K562 (cell line): ENCODE measurements around the gene PARD3. TPM values are rescaled to one million over a fixed set of nuclear protein-coding genes. Genes with fewer than 3 reads are reported as not detected.

Source experiments
- ATAC-seq: fragments of 200-7000 bp; cut with Tn5 transposase; 3 replicates; pipeline ENCODE4 v1.9.1; 2020; ENCODE audit warnings: moderate library complexity
- BruUV-seq: library from RNA; stranded (reverse); fragments of 400-500 nt; replicated peaks from 2 replicates; lab custom pipeline; 2021; lab: Mats Ljungman, UMichigan
- CTCF ChIA-PET: fragments of 300-600 bp; formaldehyde crosslinking; extraction: SDS; loops from one replicate; lab custom pipeline; 2021; ENCODE audit warnings: low intra/inter-chr PET ratio; lab: Yijun Ruan, JAX
- POLR2A ChIA-PET: fragments of 300-600, 350-650 bp; sonication (Branson Sonifier 250); formaldehyde crosslinking; extraction: SDS; loops from one replicate; lab custom pipeline; 2021; ENCODE audit warnings: antibody characterized with exemption, inconsistent platforms; lab: Yijun Ruan, JAX
- DNase-seq, 4 experiments: peaks; one replicate each; pipeline versions ENCODE4 v3.0.0 to v3.0.0-alpha.2; 2011 to 2018; ENCODE audit warnings: low spot score in 3 of 4, mixed read lengths in 3 of 4; ENCODE audit errors: extremely low read depth in 1 of 4
- FAIRE-seq: peaks from 2 replicates; lab custom pipeline; 2011; peaks lifted over from hg19 to GRCh38; lab: Jason Lieb, UNC
- H2AFZ ChIP-seq: 2 replicates; pipeline ENCODE4 v1.6.0; 2011; ENCODE audit warnings: low read depth, low read length, control low read depth, inconsistent platforms
- H3K27ac ChIP-seq: fragments of 200-600 bp; 3 replicates; pipeline ENCODE4 v1.8.0; 2011; ENCODE audit warnings: low read depth, mild to moderate bottlenecking, control low read depth, inconsistent platforms, low read length, moderate library complexity, mixed read lengths; ENCODE audit errors: extremely low read depth
- H3K27me3 ChIP-seq, 2 experiments: fragments of 300-600 bp in 1 of 2; 2 replicates in 1 of 2; 3 replicates in 1 of 2; pipeline versions ENCODE4 v1.6.0 to v1.8.0; 2011; ENCODE audit warnings: inconsistent platforms in 2 of 2, low read length in 2 of 2, mild to moderate bottlenecking in 1 of 2, mixed read lengths in 1 of 2, moderate library complexity in 1 of 2; ENCODE audit not compliant: control insufficient read depth in 2 of 2, insufficient read depth in 2 of 2
- H3K36me3 ChIP-seq: fragments of 300-600 bp; 3 replicates; pipeline ENCODE4 v1.8.0; 2011; ENCODE audit warnings: mild to moderate bottlenecking, low read length, inconsistent platforms; ENCODE audit not compliant: control insufficient read depth, insufficient read depth
- H3K4me1 ChIP-seq, 2 experiments: fragments of 200-600 bp in 1 of 2; replicated peaks in 1 of 2; 2 replicates in 1 of 2; 3 replicates in 1 of 2; pipeline versions ENCODE4 v1.5.1 to v1.8.0; 2011; ENCODE audit warnings: inconsistent platforms in 2 of 2, low read length in 2 of 2, mild to moderate bottlenecking in 1 of 2, mixed read lengths in 1 of 2, moderate library complexity in 1 of 2; ENCODE audit not compliant: control insufficient read depth in 2 of 2, insufficient read depth in 2 of 2
- H3K4me2 ChIP-seq: 2 replicates; pipeline ENCODE4 v1.6.1; 2011; ENCODE audit warnings: low read length, control low read depth, inconsistent platforms, mixed read lengths; ENCODE audit not compliant: insufficient read depth
- H3K4me3 ChIP-seq: fragments of 200-600 bp; sonication (generic), shearing (Covaris generic); 2 replicates; pipeline ENCODE4 v1.5.1; 2016; ENCODE audit warnings: control low read depth, inconsistent platforms
- H3K79me2 ChIP-seq: fragments of 200-600 bp; 3 replicates; pipeline ENCODE4 v1.8.0; 2011; ENCODE audit warnings: low read length, inconsistent platforms; ENCODE audit not compliant: control insufficient read depth, insufficient read depth
- H3K9ac ChIP-seq, 2 experiments: 2 replicates each; pipeline versions ENCODE4 v1.6.0 to v1.6.1; 2011; ENCODE audit warnings: low read depth in 2 of 2, low read length in 2 of 2, control low read depth in 1 of 2, inconsistent platforms in 1 of 2, mild to moderate bottlenecking in 1 of 2, mixed read lengths in 1 of 2; ENCODE audit not compliant: insufficient read depth in 1 of 2
- H3K9me1 ChIP-seq: one replicate; pipeline ENCODE4 v1.6.0; 2011; ENCODE audit warnings: inconsistent platforms, mild to moderate bottlenecking, low read length, moderate library complexity; ENCODE audit not compliant: control insufficient read depth, insufficient read depth
- H3K9me3 ChIP-seq: replicated peaks from 2 replicates; pipeline ENCODE4 v1.5.1; 2011; ENCODE audit warnings: low read depth, low read length, inconsistent platforms; ENCODE audit not compliant: control insufficient read depth, insufficient read depth
- H4K20me1 ChIP-seq: replicated peaks from 2 replicates; pipeline ENCODE4 v1.6.1; 2011; ENCODE audit warnings: low read length, inconsistent platforms, mixed read lengths; ENCODE audit not compliant: control insufficient read depth, insufficient read depth
- ESRRB ChIP-seq: fragments of 250-450 bp; sonication (Bioruptor Pico); IDR thresholded peaks from 2 replicates; pipeline ENCODE4 v1.5.0; 2020; ENCODE audit warnings: mild to moderate bottlenecking, moderate library complexity, borderline replicate concordance
- MAZ ChIP-seq, 2 experiments: fragments of 450-650 bp in 1 of 2; sonication (generic) in 1 of 2; formaldehyde crosslinking; IDR thresholded peaks in 1 of 2; conservative IDR thresholded peaks in 1 of 2; 2 replicates each; pipeline versions ENCODE4 v1.4.0 to v1.5.0; 2020; ENCODE audit warnings: mild to moderate bottlenecking in 1 of 2, missing genetic modification reagents in 1 of 2
- NCOA1 ChIP-seq: fragments of 450-650 bp; IDR thresholded peaks from 2 replicates; pipeline ENCODE4 v1.6.1; 2016; ENCODE audit warnings: low read depth
- PPARD ChIP-seq: fragments of 250-450 bp; sonication (Bioruptor Pico); IDR thresholded peaks from 2 replicates; pipeline ENCODE4 v1.8.0; 2022; ENCODE audit warnings: inconsistent platforms, mild to moderate bottlenecking, moderate library complexity
- SIX5 ChIP-seq, 2 experiments: IDR thresholded peaks; 2 replicates each; pipeline ENCODE4 v1.6.1; 2011; ENCODE audit warnings: low read length in 2 of 2, borderline replicate concordance in 1 of 2, low read depth in 1 of 2, mild to moderate bottlenecking in 1 of 2, moderate library complexity in 1 of 2; ENCODE audit not compliant: insufficient read depth in 1 of 2
- SMARCC2 ChIP-seq: fragments of 450-650 bp; IDR thresholded peaks from 2 replicates; pipeline ENCODE4 v1.6.1; 2017; ENCODE audit warnings: antibody characterized with exemption, moderate library complexity, mild to moderate bottlenecking, low read depth
- TEAD2 ChIP-seq: fragments of 450-650 bp; IDR thresholded peaks from 2 replicates; pipeline ENCODE4 v1.6.1; 2016; ENCODE audit warnings: missing genetic modification characterization, control low read depth, missing compliant biosample characterization
- TFAM ChIP-seq: fragments of 250-450 bp; sonication (Bioruptor Pico); conservative IDR thresholded peaks from 2 replicates; pipeline ENCODE4 v1.5.0; 2021; ENCODE audit warnings: mild to moderate bottlenecking, moderate library complexity
- TRIM24 ChIP-seq, 2 experiments: fragments of 450-650 bp; IDR thresholded peaks; 2 replicates each; pipeline ENCODE4 v1.6.1; 2016
- ZFP1 ChIP-seq: fragments of 450-650 bp; formaldehyde crosslinking; IDR thresholded peaks from 2 replicates; pipeline ENCODE4 v1.4.0; 2020; ENCODE audit warnings: mild to moderate bottlenecking, mixed read lengths
- ZFP30 ChIP-seq: fragments of 250-450 bp; sonication (Bioruptor Pico); IDR thresholded peaks from 2 replicates; pipeline ENCODE4 v1.8.0; 2022; ENCODE audit warnings: moderate library complexity, mild to moderate bottlenecking, inconsistent platforms, borderline replicate concordance
- ZNF134 ChIP-seq: fragments of 250-450 bp; sonication (Bioruptor Pico); conservative IDR thresholded peaks from 2 replicates; pipeline ENCODE4 v1.4.0; 2020
- ZNF232 ChIP-seq: sonication (generic); formaldehyde crosslinking; IDR thresholded peaks from 2 replicates; pipeline ENCODE4 v1.8.0; 2022; ENCODE audit warnings: mild to moderate bottlenecking, missing genetic modification reagents
- ZNF717 ChIP-seq: fragments of 250-450 bp; sonication (Bioruptor Pico); IDR thresholded peaks from 2 replicates; pipeline ENCODE4 v1.5.0; 2021
- WGBS: fragments of 100-300 bp; shearing (Covaris generic); methylation state at CpG from one replicate; pipeline ENCODE4 v1.1.6; 2016; ENCODE audit warnings: low coverage, mixed read lengths; ENCODE audit not compliant: insufficient coverage; ENCODE audit errors: missing lambda C conversion rate; 5-methylcytosine and 5-hydroxymethylcytosine counted together
- in situ Hi-C: fragments of 300-500 bp; cut with MboI; formaldehyde crosslinking; loops from 4 replicates; pipeline ENCODE4 v1.15.0; 2018; ENCODE audit warnings: inconsistent platforms, mixed read lengths
- intact Hi-C: fragments of 100-400 bp; cut with micrococcal nuclease; formaldehyde crosslinking; loops from 2 replicates; pipeline ENCODE4 v1.14.2; 2022
- polyA plus RNA-seq, 8 experiments: library from polyadenylated mRNA; depleted of rRNA in 4 of 8; stranded (reverse) in 5 of 8; unstranded in 3 of 8; fragments of >200 nt; fragmentation: Nextera tagmentation in 2 of 8; fragmentation: Illumina TruSeq in 1 of 8; extraction: Ambion mirVana in 2 of 8; extraction: Trizol in 1 of 8; gene quantifications; 2 replicates each; pipeline versions ENCODE4 v1.2.1 to v1.2.3, GENCODE V29; 2011 to 2014; ENCODE audit warnings: inconsistent platforms in 1 of 8, missing spikeins in 1 of 8
- total RNA-seq, 7 experiments: library from RNA; depleted of rRNA in 6 of 7; stranded (reverse); fragments of >200 nt in 6 of 7; fragmentation: Illumina TruSeq in 2 of 7; extraction: Trizol in 2 of 7; gene quantifications; 2 replicates each; pipeline versions ENCODE4 v1.2.1 to v1.2.3, GENCODE V29; 2011 to 2021; ENCODE audit warnings: low replicate concordance in 1 of 7
- TF ChIP-seq, protein P1 (sequence below): fragments of 450-650 bp; IDR thresholded peaks from 2 replicates; pipeline ENCODE4 v1.6.1; 2016; ENCODE audit warnings: low read depth
- TF ChIP-seq, protein P2 (sequence below): fragments of 450-650 bp; formaldehyde crosslinking; IDR thresholded peaks from 2 replicates; pipeline ENCODE4 v1.4.0; 2020; ENCODE audit warnings: mild to moderate bottlenecking

Gene PARD3
- total and polyA plus RNA-seq, 9 of the 15 experiments (the other 6 are each of a cell fraction or from before 2014, with no cell fraction given), result 2.7 to 11.7 (median 7.7) TPM

DNA sequence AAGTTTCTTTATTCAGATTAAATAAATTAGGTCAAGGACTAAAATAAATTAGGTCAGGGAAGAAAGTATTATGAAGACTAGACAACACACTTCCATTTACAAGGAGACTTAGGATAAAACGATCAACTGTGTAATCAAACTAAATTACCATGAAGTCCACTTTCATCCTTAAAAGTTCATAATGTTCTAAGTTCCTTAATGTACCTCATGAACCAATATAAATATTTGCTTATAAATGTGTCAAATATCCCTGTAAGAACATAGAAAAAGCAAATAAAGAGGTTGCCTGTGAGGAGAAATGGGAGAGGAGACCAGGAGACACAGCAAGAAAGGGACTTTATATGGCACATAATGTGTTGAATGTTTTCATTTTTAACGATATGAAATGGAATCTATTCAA, 345.6 kb downstream of the PARD3 start:
- ChIA-PET POLR2A (no interaction called here), CTCF (no interaction called here)
- in situ Hi-C loops (no loop called here), intact Hi-C loops (no loop called here)
- H3K9me1 ChIP-seq, result no peaks in the 10 kb centered on the region
- no peak overlapping the region for H3K27ac ChIP-seq
- H3K27me3 ChIP-seq, result no peaks in the 10 kb centered on the region; a peak in 1 of 5 replicates
- H3K36me3 ChIP-seq, result no peaks in the 10 kb centered on the region
- DNase-seq, result no peak
- H3K79me2 ChIP-seq, result no peaks in the 10 kb centered on the region
- no peak for FAIRE-seq
- no peaks in the 10 kb centered on the region for H3K9me3 ChIP-seq
- no peaks in the 10 kb centered on the region for H3K4me1 ChIP-seq
- 10% methylated on average over 2 of the region's 2 CpGs for WGBS
- no peak overlapping the region for H3K4me2 ChIP-seq
- H3K9ac ChIP-seq, result no peak overlapping the region
- no TSS peak for BruUV-seq
- ATAC-seq, result no peak
- H3K4me3 ChIP-seq, result no peak overlapping the region
- no peaks in the 10 kb centered on the region for H4K20me1 ChIP-seq
- H2AFZ ChIP-seq, result no peak overlapping the region
- TF ChIP-seq TEAD2 (tag) (no peak), ZNF232 (CRISPR knock-in tag) (no peak), ESRRB (CRISPR knock-in tag) (no peak), ZFP1 (CRISPR knock-in tag) (no peak), SMARCC2 (no peak), SIX5 (IDR thresholded peaks at IDR 0.05; ENCODE audit: borderline replicate concordance in 1 of 2, insufficient read depth in 1 of 2, low read depth in 1 of 2, low read length in 2 of 2) (no peak), PPARD (CRISPR knock-in tag) (no peak), ZFP30 (no peak), ZNF717 (CRISPR knock-in tag) (no peak), NCOA1 (no peak), ZNF134 (no peak), MAZ (CRISPR knock-in tag; conservative IDR thresholded peaks at IDR 0.05 in 1 of 2, IDR thresholded peaks at IDR 0.05 in 1 of 2) (no peak), TRIM24 (IDR thresholded peaks at IDR 0.05) (no peak), TFAM (CRISPR knock-in tag) (no peak)
- TF ChIP-seq, protein P1, sequence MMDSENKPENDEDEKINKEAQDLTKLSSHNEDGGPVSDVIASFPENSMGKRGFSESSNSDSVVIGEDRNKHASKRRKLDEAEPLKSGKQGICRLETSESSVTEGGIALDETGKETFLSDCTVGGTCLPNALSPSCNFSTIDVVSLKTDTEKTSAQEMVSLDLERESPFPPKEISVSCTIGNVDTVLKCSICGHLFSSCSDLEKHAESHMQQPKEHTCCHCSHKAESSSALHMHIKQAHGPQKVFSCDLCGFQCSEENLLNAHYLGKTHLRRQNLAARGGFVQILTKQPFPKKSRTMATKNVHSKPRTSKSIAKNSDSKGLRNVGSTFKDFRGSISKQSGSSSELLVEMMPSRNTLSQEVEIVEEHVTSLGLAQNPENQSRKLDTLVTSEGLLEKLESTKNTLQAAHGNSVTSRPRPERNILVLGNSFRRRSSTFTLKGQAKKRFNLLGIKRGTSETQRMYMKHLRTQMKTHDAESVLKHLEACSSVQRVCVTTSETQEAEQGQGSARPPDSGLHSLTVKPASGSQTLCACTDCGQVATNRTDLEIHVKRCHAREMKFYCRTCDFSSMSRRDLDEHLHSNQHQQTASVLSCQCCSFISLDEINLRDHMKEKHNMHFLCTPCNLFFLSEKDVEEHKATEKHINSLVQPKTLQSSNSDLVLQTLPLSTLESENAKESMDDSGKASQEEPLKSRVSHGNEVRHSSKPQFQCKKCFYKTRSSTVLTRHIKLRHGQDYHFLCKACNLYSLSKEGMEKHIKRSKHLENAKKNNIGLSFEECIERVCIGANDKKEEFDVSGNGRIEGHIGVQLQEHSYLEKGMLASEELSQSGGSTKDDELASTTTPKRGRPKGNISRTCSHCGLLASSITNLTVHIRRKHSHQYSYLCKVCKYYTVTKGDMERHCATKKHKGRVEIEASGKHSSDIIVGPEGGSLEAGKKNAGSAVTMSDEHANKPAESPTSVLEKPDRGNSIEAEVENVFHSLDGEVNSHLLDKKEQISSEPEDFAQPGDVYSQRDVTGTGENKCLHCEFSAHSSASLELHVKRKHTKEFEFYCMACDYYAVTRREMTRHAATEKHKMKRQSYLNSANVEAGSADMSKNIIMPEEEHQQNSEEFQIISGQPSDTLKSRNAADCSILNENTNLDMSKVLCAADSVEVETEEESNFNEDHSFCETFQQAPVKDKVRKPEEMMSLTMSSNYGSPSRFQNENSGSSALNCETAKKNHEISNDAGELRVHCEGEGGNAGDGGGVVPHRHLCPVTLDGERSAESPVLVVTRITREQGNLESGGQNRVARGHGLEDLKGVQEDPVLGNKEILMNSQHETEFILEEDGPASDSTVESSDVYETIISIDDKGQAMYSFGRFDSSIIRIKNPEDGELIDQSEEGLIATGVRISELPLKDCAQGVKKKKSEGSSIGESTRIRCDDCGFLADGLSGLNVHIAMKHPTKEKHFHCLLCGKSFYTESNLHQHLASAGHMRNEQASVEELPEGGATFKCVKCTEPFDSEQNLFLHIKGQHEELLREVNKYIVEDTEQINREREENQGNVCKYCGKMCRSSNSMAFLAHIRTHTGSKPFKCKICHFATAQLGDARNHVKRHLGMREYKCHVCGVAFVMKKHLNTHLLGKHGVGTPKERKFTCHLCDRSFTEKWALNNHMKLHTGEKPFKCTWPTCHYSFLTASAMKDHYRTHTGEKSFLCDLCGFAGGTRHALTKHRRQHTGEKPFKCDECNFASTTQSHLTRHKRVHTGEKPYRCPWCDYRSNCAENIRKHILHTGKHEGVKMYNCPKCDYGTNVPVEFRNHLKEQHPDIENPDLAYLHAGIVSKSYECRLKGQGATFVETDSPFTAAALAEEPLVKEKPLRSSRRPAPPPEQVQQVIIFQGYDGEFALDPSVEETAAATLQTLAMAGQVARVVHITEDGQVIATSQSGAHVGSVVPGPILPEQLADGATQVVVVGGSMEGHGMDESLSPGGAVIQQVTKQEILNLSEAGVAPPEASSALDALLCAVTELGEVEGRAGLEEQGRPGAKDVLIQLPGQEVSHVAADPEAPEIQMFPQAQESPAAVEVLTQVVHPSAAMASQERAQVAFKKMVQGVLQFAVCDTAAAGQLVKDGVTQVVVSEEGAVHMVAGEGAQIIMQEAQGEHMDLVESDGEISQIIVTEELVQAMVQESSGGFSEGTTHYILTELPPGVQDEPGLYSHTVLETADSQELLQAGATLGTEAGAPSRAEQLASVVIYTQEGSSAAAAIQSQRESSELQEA, result no peak
- TF ChIP-seq, protein P2, sequence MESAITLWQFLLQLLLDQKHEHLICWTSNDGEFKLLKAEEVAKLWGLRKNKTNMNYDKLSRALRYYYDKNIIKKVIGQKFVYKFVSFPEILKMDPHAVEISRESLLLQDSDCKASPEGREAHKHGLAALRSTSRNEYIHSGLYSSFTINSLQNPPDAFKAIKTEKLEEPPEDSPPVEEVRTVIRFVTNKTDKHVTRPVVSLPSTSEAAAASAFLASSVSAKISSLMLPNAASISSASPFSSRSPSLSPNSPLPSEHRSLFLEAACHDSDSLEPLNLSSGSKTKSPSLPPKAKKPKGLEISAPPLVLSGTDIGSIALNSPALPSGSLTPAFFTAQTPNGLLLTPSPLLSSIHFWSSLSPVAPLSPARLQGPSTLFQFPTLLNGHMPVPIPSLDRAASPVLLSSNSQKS, result no peak
